ENCODE results near the gene DLX4.

DNA sequence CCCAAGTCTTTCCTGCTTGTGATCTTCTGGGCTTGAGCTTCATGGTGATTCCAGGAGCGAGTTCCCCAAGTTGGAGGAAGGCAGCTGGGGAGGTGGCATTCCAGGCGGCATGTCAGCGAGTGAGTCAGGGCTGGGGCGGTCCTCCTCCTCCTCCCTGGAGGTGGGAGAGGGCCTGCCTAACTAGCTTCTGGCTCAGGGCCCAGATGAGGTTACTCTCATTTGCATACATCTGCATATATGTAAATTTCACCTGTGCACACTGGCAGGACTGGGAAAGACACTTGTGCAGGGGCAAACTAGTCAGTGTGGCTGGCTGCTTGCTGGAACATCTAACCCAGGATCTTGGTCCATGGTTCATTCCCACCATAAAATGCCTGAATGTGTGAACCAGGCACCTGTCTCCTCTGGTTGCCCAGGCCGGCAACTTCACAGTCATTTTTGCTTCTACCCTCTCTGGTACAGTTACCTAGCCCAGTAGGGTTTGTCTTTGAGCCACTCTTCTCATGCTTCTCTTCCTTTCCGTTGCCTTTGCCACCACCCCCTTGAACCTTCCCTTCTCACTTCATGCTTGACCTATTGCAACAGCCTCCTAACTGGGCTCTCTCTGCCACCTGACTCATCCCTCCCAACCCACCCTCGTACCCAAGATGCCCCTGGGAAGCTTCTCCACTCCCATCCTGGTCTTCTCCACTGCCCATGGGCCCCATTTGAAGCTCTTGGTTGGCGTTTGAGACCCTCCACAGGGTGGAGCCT is 9.6 kb upstream of the DLX4 start:
- TF ChIP-seq FOXP2 (optimal IDR thresholded peaks at IDR 0.05; ENCODE audit: control extremely low read depth, extremely low read length, insufficient read depth) (no peak), POLR2AphosphoS5 (IDR thresholded peaks at IDR 0.05; ENCODE audit: borderline replicate concordance, low read depth, low read length) (no peak)
